ENCODE measurements around the gene MEGF11.
"Not testable (repeated sequence)": the region's sequence is repeated elsewhere in the genome, so short reads cannot be mapped to it uniquely, and the experiment has no call there.

Gene MEGF11

GRCh38 chr15:65991721-65992483 lies 261.6 kb downstream of the MEGF11 start:
- no peak for DNase-seq

GRCh38 chr15:65990298-65990981 lies 263.1 kb downstream of the MEGF11 start:
- no peak for DNase-seq

- no peak for DNase-seq
These were observed 266.4 kb downstream of the MEGF11 start for GRCh38 chr15:65987100-65987499.

GRCh38 chr15:65986416-65986815 lies 267.1 kb downstream of the MEGF11 start:
- no peak for DNase-seq

- DNase-seq = no peak
These were observed 268.2 kb downstream of the MEGF11 start for GRCh38 chr15:65985387-65985786.

GRCh38 chr15:65982627-65983322 lies 270.8 kb downstream of the MEGF11 start:
- no peak for DNase-seq

GRCh38 chr15:65981837-65982626 lies 271.5 kb downstream of the MEGF11 start:
- no peak for DNase-seq

GRCh38 chr15:65980824-65981456 lies 272.6 kb downstream of the MEGF11 start:
- DNase-seq = no peak

GRCh38 chr15:65979837-65980236 lies 273.7 kb downstream of the MEGF11 start:
- DNase-seq = no peak

GRCh38 chr15:65979316-65979715 lies 274.2 kb downstream of the MEGF11 start:
- no peak for DNase-seq

- DNase-seq = no peak
These were observed 275.4 kb downstream of the MEGF11 start for GRCh38 chr15:65978110-65978509.

- not testable (repeated sequence) for DNase-seq
These were observed 277.4 kb downstream of the MEGF11 start for GRCh38 chr15:65976196-65976595.

- no peak for DNase-seq
These were observed 281.9 kb downstream of the MEGF11 start for GRCh38 chr15:65971741-65971995.

- no peak for DNase-seq
These were observed 282.4 kb downstream of the MEGF11 start for GRCh38 chr15:65970937-65971740.

GRCh38 chr15:65969865-65970816 lies 283.4 kb downstream of the MEGF11 start:
- no peak for DNase-seq

- no peak for DNase-seq
These were observed 285.0 kb downstream of the MEGF11 start for GRCh38 chr15:65968511-65968910.

GRCh38 chr15:65964792-65965433 lies 288.6 kb downstream of the MEGF11 start:
- DNase-seq = no peak

- DNase-seq = no peak
These were observed 289.6 kb downstream of the MEGF11 start for GRCh38 chr15:65963911-65964482.

GRCh38 chr15:65963358-65963757 lies 290.2 kb downstream of the MEGF11 start:
- DNase-seq = no peak

- no peak for DNase-seq
These were observed 291.4 kb downstream of the MEGF11 start for GRCh38 chr15:65962187-65962586.
